Endothelial cell of umbilical vein (primary cell): ENCODE measurements around the gene GRIN3B. TPM values are rescaled to one million over a fixed set of nuclear protein-coding genes. Genes with fewer than 3 reads are reported as not detected.

Source experiments
- BruUV-seq: library from RNA; stranded (reverse); fragments of 400-500 nt; replicated peaks from 2 replicates; lab custom pipeline; 2021; lab: Mats Ljungman, UMichigan
- CTCF ChIA-PET: fragments of 300-600, 350-600 bp; sonication (Branson Sonifier 250); formaldehyde crosslinking; loops from one replicate; lab custom pipeline; 2021; ENCODE audit warnings: antibody characterized with exemption, inconsistent platforms; lab: Charles Lee
- POLR2A ChIA-PET: fragments of 300-600, 350-600 bp; sonication (Branson Sonifier 250); formaldehyde crosslinking; loops from one replicate; lab custom pipeline; 2021; ENCODE audit warnings: antibody characterized with exemption, inconsistent platforms; lab: Charles Lee
- DNase-seq: peaks from one replicate; pipeline ENCODE4 v3.0.0-alpha.2; 2011; ENCODE audit warnings: low read depth, low spot score
- FAIRE-seq: peaks from 2 replicates; lab custom pipeline; 2011; peaks lifted over from hg19 to GRCh38; lab: Jason Lieb, UNC
- H2AFZ ChIP-seq: 2 replicates; pipeline ENCODE4 v1.6.0; 2012; ENCODE audit warnings: low read depth, low read length, control low read depth, inconsistent platforms
- H3K27ac ChIP-seq: 2 replicates; pipeline ENCODE4 v1.5.1; 2011; ENCODE audit warnings: low read depth, mild to moderate bottlenecking, control low read depth, low read length, moderate library complexity; ENCODE audit not compliant: insufficient read depth
- H3K27me3 ChIP-seq, 2 experiments: 2 replicates each; pipeline versions ENCODE4 v1.6.0 to v1.6.1; 2011; ENCODE audit warnings: low read length in 2 of 2, mixed read lengths in 1 of 2; ENCODE audit not compliant: control insufficient read depth in 2 of 2, insufficient read depth in 2 of 2
- H3K36me3 ChIP-seq, 2 experiments: 2 replicates in 1 of 2; 3 replicates in 1 of 2; pipeline ENCODE4 v1.5.1; 2011; ENCODE audit warnings: low read length in 2 of 2, mild to moderate bottlenecking in 1 of 2, moderate library complexity in 1 of 2; ENCODE audit not compliant: control insufficient read depth in 2 of 2, insufficient read depth in 2 of 2; ENCODE audit errors: extremely low read depth in 1 of 2
- H3K4me1 ChIP-seq: 3 replicates; pipeline ENCODE4 v1.5.1; 2011; ENCODE audit warnings: mild to moderate bottlenecking, low read length; ENCODE audit not compliant: control insufficient read depth, insufficient read depth; ENCODE audit errors: extremely low read depth
- H3K4me2 ChIP-seq: 2 replicates; pipeline ENCODE4 v1.6.1; 2011; ENCODE audit warnings: low read length, control low read depth, mixed read lengths; ENCODE audit not compliant: insufficient read depth
- H3K4me3 ChIP-seq, 3 experiments: fragments of 200-600 bp in 1 of 3; sonication (generic), shearing (Covaris generic) in 1 of 3; replicated peaks in 1 of 3; 2 replicates each; pipeline ENCODE4 v1.5.1; 2011 to 2016; ENCODE audit warnings: control low read depth in 3 of 3, low read length in 3 of 3, mild to moderate bottlenecking in 2 of 3, inconsistent platforms in 1 of 3, low read depth in 1 of 3, moderate library complexity in 1 of 3; ENCODE audit not compliant: insufficient read depth in 1 of 3
- H3K79me2 ChIP-seq: 2 replicates; pipeline ENCODE4 v1.6.0; 2012; ENCODE audit warnings: low read length, inconsistent platforms; ENCODE audit not compliant: control insufficient read depth, insufficient read depth
- H3K9ac ChIP-seq: replicated peaks from 2 replicates; pipeline ENCODE3; 2011; ENCODE audit warnings: low read length, control low read depth; ENCODE audit not compliant: insufficient read depth; ENCODE audit errors: extremely low read depth
- H3K9me1 ChIP-seq: replicated peaks from 3 replicates; pipeline ENCODE4 v1.6.0; 2011; ENCODE audit warnings: mild to moderate bottlenecking, low read length; ENCODE audit not compliant: control insufficient read depth, insufficient read depth; ENCODE audit errors: extremely low read depth
- H3K9me3 ChIP-seq: replicated peaks from 2 replicates; pipeline ENCODE4 v1.5.1; 2012; ENCODE audit warnings: low read length, inconsistent platforms; ENCODE audit not compliant: control insufficient read depth, insufficient read depth
- H4K20me1 ChIP-seq: replicated peaks from 2 replicates; pipeline ENCODE3; 2011; ENCODE audit warnings: mild to moderate bottlenecking, low read length; ENCODE audit not compliant: control insufficient read depth, insufficient read depth; ENCODE audit errors: extremely low read depth
- EZH2 ChIP-seq: IDR thresholded peaks from 2 replicates; pipeline ENCODE4 v1.6.1; 2012; ENCODE audit warnings: borderline replicate concordance, low read depth, mild to moderate bottlenecking, moderate library complexity, low read length, inconsistent platforms; ENCODE audit not compliant: severe bottlenecking
- FOS ChIP-seq: IDR thresholded peaks from 2 replicates; pipeline ENCODE4 v1.6.1; 2011; ENCODE audit warnings: mild to moderate bottlenecking, low read length, moderate library complexity, borderline replicate concordance; ENCODE audit not compliant: insufficient read depth
- GATA2 ChIP-seq: IDR thresholded peaks from 2 replicates; pipeline ENCODE4 v1.7.0; 2011; ENCODE audit warnings: low read depth, mild to moderate bottlenecking, moderate library complexity, mixed read lengths, low read length; ENCODE audit not compliant: insufficient read length, insufficient read depth
- JUN ChIP-seq: IDR thresholded peaks from 2 replicates; pipeline ENCODE4 v1.6.1; 2011; ENCODE audit warnings: borderline replicate concordance, low read depth; ENCODE audit not compliant: insufficient read length, insufficient read depth
- MYC ChIP-seq: IDR thresholded peaks from one replicate; pipeline ENCODE4 v1.6.1; 2011; ENCODE audit warnings: mild to moderate bottlenecking, low read depth, low read length
- POLR2AphosphoS5 ChIP-seq: IDR thresholded peaks from 2 replicates; pipeline ENCODE4 v1.6.1; 2012; ENCODE audit warnings: low read depth, mild to moderate bottlenecking, control low read depth, low read length, moderate library complexity; ENCODE audit not compliant: insufficient read depth
- dilution Hi-C: fragments of 300-500 bp; cut with MboI; formaldehyde crosslinking; loops from one replicate; pipeline ENCODE4 v1.15.0; 2019; ENCODE audit warnings: low sequenced_read_pairs; ENCODE audit not compliant: extremely low pct_ligation_motif_present
- intact Hi-C: fragments of 100-400 bp; cut with micrococcal nuclease; formaldehyde crosslinking; loops from one replicate; pipeline ENCODE4 v1.10.0; 2022
- polyA plus RNA-seq, 4 experiments: library from polyadenylated mRNA; depleted of rRNA in 3 of 4; stranded (reverse) in 3 of 4; unstranded in 1 of 4; fragments of >200 nt; gene quantifications; 2 replicates each; pipeline versions ENCODE4 v1.2.1 to v1.2.3, GENCODE V29; 2011 to 2012; ENCODE audit warnings: missing spikeins in 1 of 4
- total RNA-seq: library from RNA; stranded (reverse); gene quantifications from 2 replicates; pipeline ENCODE4 v1.2.3, GENCODE V29; 2021
- TF ChIP-seq, protein P1 (sequence below), 2 donors: IDR thresholded peaks; 1 replicate in 1 of 2; 2 replicates in 1 of 2; pipeline ENCODE4 v1.5.1; 2011; ENCODE audit warnings: low read length in 2 of 2, mild to moderate bottlenecking in 2 of 2, moderate library complexity in 2 of 2, control low read depth in 1 of 2, inconsistent platforms in 1 of 2, low read depth in 1 of 2; ENCODE audit not compliant: insufficient read depth in 1 of 2; ENCODE audit errors: extremely low read depth in 1 of 2

GRIN3B gene
- total and polyA plus RNA-seq, 2 donors (not counting 3 experiments of a cell fraction or from before 2014, with no cell fraction given): 0.43 to 0.82 TPM

DNA sequence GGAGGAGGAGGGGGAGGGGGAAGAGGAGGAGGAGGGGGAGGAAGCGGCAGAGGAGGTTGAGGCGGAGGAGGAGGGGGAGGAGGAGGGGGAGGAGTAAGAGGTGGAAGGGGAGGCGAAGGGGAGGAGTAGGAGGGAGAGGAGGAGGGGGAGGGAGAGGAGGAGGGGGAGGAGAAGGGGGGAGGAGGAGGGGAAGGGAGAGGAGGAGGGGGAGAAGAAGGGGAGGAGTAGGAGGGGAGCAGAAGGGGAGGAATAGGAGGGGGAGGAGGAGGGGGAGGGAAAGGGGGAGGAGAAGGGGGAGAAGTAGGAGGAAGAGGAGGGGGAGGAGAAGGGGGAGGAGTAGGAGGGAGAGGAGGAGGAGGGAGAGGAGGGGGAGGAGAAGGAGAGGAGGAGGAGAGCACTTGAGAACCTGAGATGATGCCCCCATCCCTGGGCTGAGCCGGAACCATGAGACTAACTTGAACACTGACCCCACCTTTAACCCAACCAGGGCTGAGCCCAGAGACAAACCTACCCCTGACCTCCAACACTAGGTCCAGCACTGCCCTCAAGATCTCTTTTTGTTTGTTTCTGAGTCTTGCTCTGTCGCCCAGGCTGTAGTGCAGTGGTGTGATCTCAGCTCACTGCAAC lies 52.2 kb downstream of the GRIN3B start:
- Histone ChIP-seq H3K9me3 (no peaks in the 10 kb centered on the region), H3K79me2 (no peaks in the 10 kb centered on the region), H3K9me1 (no peaks in the 10 kb centered on the region), H3K9ac (no peak overlapping the region), H3K27ac (no peak overlapping the region), H4K20me1 (no peaks in the 10 kb centered on the region), H3K4me2 (no peak overlapping the region), H3K27me3 (no peaks in the 10 kb centered on the region), H2AFZ (no peak overlapping the region), H3K4me3 (no peak overlapping the region), H3K4me1 (no peaks in the 10 kb centered on the region), H3K36me3 (no peaks in the 10 kb centered on the region)
- no TSS peak for BruUV-seq
- intact Hi-C loops (no loop called here), dilution Hi-C loops (no loop called here)
- ChIA-PET POLR2A (no interaction called here), CTCF (interaction anchor here (0.9 kb wide), 1 partner anchor 12 kb away, joined by 4 read pairs; no protein-coding TSS in a partner anchor)
- FAIRE-seq (no peak), DNase-seq (no peak)
- no peak for TF ChIP-seq JUN
- no peak for TF ChIP-seq POLR2AphosphoS5

DNA sequence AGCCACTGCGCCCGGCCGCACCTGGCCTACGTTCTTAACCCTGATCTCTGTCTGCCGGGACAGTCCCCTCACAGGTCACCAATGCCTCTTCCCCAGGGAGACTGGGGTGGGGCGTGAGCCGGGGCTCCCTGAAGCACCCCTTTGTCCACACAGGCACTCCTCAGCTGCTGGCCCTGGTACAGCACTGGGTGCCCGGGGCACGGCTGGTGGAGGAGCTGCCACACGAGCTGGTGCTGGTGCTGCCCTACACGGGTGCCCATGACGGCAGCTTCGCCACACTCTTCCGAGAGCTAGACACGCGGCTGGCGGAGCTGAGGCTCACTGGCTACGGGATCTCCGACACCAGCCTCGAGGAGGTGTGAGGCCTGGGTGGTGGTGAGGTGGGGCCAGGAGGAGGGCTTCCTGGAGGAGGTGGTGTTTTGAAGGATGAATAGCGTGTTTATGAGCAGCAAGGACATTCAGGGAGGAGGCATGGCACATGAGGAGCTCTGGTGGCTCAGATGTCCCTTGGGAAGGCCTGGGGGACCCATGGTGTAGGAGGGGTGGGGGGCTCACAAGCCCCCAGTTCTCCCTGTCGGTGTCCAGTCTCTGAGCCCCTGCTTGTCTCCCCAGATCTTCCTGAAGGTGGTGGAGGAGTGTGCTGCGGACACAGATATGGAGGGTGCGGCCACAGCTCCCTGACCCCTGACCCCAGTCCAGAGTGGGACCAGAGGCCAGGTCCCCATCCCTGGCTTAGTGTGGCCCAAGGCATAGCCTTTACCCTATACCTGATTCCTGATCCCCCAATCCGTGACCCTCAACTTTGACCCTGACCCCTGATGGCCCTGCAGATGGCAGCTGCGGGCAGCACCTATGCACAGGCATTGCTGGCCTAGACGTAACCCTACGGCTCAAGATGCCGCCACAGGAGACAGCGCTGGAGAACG lies 53.2 kb downstream of the GRIN3B start:
- DNase-seq (no peak), FAIRE-seq (no peak)
- H3K27me3 ChIP-seq: no peaks in the 10 kb centered on the region
- H3K9me3 ChIP-seq: no peaks in the 10 kb centered on the region
- no peaks in the 10 kb centered on the region for H3K79me2 ChIP-seq
- H3K4me3 ChIP-seq: no peak overlapping the region
- H3K36me3 ChIP-seq: no peaks in the 10 kb centered on the region
- H3K27ac ChIP-seq: no peak overlapping the region
- H3K9ac ChIP-seq: no peak overlapping the region
- no TSS peak for BruUV-seq
- ChIA-PET CTCF (interaction anchor here (0.9 kb wide), 1 partner anchor 11 kb away, joined by 4 read pairs; no protein-coding TSS in a partner anchor), POLR2A (no interaction called here)
- no peak overlapping the region for H2AFZ ChIP-seq
- intact Hi-C loops: no loop called here
- TF ChIP-seq MYC: no peak
- no peak for TF ChIP-seq GATA2
- TF ChIP-seq EZH2: no peak
- TF ChIP-seq JUN: no peak
- TF ChIP-seq, protein P1, sequence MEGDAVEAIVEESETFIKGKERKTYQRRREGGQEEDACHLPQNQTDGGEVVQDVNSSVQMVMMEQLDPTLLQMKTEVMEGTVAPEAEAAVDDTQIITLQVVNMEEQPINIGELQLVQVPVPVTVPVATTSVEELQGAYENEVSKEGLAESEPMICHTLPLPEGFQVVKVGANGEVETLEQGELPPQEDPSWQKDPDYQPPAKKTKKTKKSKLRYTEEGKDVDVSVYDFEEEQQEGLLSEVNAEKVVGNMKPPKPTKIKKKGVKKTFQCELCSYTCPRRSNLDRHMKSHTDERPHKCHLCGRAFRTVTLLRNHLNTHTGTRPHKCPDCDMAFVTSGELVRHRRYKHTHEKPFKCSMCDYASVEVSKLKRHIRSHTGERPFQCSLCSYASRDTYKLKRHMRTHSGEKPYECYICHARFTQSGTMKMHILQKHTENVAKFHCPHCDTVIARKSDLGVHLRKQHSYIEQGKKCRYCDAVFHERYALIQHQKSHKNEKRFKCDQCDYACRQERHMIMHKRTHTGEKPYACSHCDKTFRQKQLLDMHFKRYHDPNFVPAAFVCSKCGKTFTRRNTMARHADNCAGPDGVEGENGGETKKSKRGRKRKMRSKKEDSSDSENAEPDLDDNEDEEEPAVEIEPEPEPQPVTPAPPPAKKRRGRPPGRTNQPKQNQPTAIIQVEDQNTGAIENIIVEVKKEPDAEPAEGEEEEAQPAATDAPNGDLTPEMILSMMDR (IDR thresholded peaks at IDR 0.05; ENCODE audit: extremely low read depth in 1 of 2, insufficient read depth in 1 of 2, low read depth in 1 of 2, low read length in 2 of 2): no peak
- no peak for TF ChIP-seq POLR2AphosphoS5
- no peak for TF ChIP-seq FOS
- no peaks in the 10 kb centered on the region for H3K9me1 ChIP-seq
- no peaks in the 10 kb centered on the region for H4K20me1 ChIP-seq
- H3K4me2 ChIP-seq: no peak overlapping the region
- dilution Hi-C loops: no loop called here
- no peaks in the 10 kb centered on the region for H3K4me1 ChIP-seq
